Ovary (tissue), 9 donors: Measurements from ENCODE around the gene CTNNA3. TPM values are rescaled to one million over a fixed set of nuclear protein-coding genes. Genes with fewer than 3 reads are reported as not detected.

ENCODE experiments used
- DNase-seq, 5 donors: peaks; one replicate each; pipeline ENCODE4 v3.0.0-alpha.2; 2019 to 2020
- H3K27ac ChIP-seq, 2 donors: fragments of 200-600 bp; one replicate each; pipeline versions ENCODE4 v1.5.1 to v1.8.0; 2019 to 2022
- H3K27me3 ChIP-seq: fragments of 200-600 bp; one replicate; pipeline ENCODE4 v1.8.0; 2022
- H3K36me3 ChIP-seq: fragments of 200-600 bp; sonication (generic); one replicate; pipeline ENCODE4 v1.5.1; 2019
- H3K4me1 ChIP-seq: one replicate; pipeline ENCODE4 v1.8.1; 2013; ENCODE audit warnings: mild to moderate bottlenecking, moderate library complexity; ENCODE audit not compliant: insufficient read depth
- H3K4me3 ChIP-seq: fragments of 200-600 bp; sonication (generic); one replicate; pipeline ENCODE4 v1.5.1; 2017
- H3K9me3 ChIP-seq, 2 donors: fragments of 200-600 bp in 1 of 2; sonication (generic) in 1 of 2; one replicate each; pipeline versions ENCODE4 v1.5.1 to v1.8.1; 2013 to 2019; ENCODE audit warnings: mild to moderate bottlenecking in 1 of 2, moderate library complexity in 1 of 2
- EP300 ChIP-seq: sonication (generic); formaldehyde crosslinking; IDR thresholded peaks from one replicate; pipeline ENCODE4 v1.6.1; 2017; ENCODE audit warnings: antibody characterized with exemption
- POLR2A ChIP-seq: fragments of 450-650 bp; IDR thresholded peaks from one replicate; pipeline ENCODE4 v1.6.1; 2017; ENCODE audit warnings: antibody characterized with exemption, mild to moderate bottlenecking, moderate library complexity
- whole genome bisulfite sequencing, 3 donors: extraction: QIAGEN DNeasy Blood & Tissue Kit in 1 of 3; methylation state at CpG; one replicate each; pipeline versions ENCODE4 v1.1.5 to v1.1.7; 2013 to 2017; 5-methylcytosine and 5-hydroxymethylcytosine counted together
- intact Hi-C, 4 donors: fragments of 100-400 bp; cut with DNase I; formaldehyde crosslinking; loops; one replicate each; pipeline versions ENCODE4 v1.11.0 to v1.15.1; 2022 to 2023
- polyA plus RNA-seq, 2 donors: library from polyadenylated mRNA; stranded (reverse); fragments of 200-250 nt in 1 of 2; fragments of 350-450 nt in 1 of 2; fragmentation: Illumina TruSeq in 1 of 2; extraction: RNeasy Lipid Tissue Mini Kit (QIAGEN cat#74804) in 1 of 2; gene quantifications; one replicate each; pipeline ENCODE4 v1.2.3, GENCODE V29; 2013 to 2014
- total RNA-seq, 7 donors: library from RNA; depleted of rRNA in 2 of 7; stranded (reverse); fragments of >200 nt in 2 of 7; fragmentation: NEBNext Ultra II Directional in 3 of 7; extraction: Animal tissue kit (Norgen Biotek cat#: 25700) in 3 of 7; gene quantifications; one replicate each; pipeline versions ENCODE4 v1.1.0 to v1.2.4, GENCODE V29; 2016 to 2023
- TF ChIP-seq, protein P1 (sequence below), 3 donors: fragments of 450-650 bp in 2 of 3; fragments of 200-600 bp in 1 of 3; IDR thresholded peaks; one replicate each; pipeline versions ENCODE4 v1.5.1 to v1.8.0; 2016 to 2022; ENCODE audit warnings: antibody characterized with exemption in 3 of 3, mild to moderate bottlenecking in 1 of 3
- donor health status: DM: no; HTN: no; CAD: no; lungs with moderate emphysema.
- donor health status: DM: no; HTN: no; CAD: no.
- donor health status: Bipolar disorder and iron deficiency.
- donor health status: DM: yes; HTN: yes; CAD: no.
- donor health status: DM: no; HTN: no; CAD: no.
- donor health status: DM: yes; HTN: yes; CAD: no.

Gene CTNNA3
- total and polyA plus RNA-seq, 9 donors: 1.9 to 9.7 (median 4.0) TPM

GRCh38 chr10:66786709-66787108, 909.3 kb downstream of the CTNNA3 start:
- intact Hi-C loops: no loop called here
- WGBS, 3 donors: 98 to 100% (median 98%) methylated on average over 1 of the region's 1 CpG
- H3K4me3 ChIP-seq: no peak overlapping the region
- no peaks in the 10 kb centered on the region for H3K9me3 ChIP-seq
- H3K27me3 ChIP-seq: no peaks in the 10 kb centered on the region
- H3K27ac ChIP-seq: no peak overlapping the region
- no peak for DNase-seq
- no peaks in the 10 kb centered on the region for H3K36me3 ChIP-seq
- no peaks in the 10 kb centered on the region for H3K4me1 ChIP-seq
- TF ChIP-seq EP300: no peak

DNA sequence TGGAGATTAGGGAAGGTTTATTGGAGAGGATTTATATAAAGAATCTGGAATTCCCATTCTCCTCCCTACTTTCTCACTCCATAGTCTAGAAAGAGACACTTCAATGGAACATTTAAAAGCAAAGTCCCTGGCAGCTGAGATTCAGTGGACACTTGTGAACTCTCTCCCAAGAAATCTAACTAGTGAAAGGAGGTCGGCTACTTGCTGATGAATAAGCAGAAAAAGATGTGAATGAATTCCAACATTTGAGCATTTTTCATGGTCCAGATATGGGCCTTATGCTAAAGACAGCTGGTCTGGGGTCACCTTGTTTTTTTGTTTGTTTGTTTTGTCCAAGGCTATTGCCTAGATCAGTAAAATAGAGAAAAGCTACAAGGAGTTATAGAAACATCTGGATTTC, 911.2 kb downstream of the CTNNA3 start:
- WGBS, 3 donors: 22 to 31% (median 31%) methylated on average over 1 of the region's 1 CpG
- Histone ChIP-seq H3K4me1 (no peaks in the 10 kb centered on the region), H3K9me3 (no peaks in the 10 kb centered on the region), H3K4me3 (no peak overlapping the region), H3K27ac (no peak overlapping the region), H3K27me3 (no peaks in the 10 kb centered on the region), H3K36me3 (no peaks in the 10 kb centered on the region)
- no peak for DNase-seq
- no peak for TF ChIP-seq POLR2A
- TF ChIP-seq, protein P1, sequence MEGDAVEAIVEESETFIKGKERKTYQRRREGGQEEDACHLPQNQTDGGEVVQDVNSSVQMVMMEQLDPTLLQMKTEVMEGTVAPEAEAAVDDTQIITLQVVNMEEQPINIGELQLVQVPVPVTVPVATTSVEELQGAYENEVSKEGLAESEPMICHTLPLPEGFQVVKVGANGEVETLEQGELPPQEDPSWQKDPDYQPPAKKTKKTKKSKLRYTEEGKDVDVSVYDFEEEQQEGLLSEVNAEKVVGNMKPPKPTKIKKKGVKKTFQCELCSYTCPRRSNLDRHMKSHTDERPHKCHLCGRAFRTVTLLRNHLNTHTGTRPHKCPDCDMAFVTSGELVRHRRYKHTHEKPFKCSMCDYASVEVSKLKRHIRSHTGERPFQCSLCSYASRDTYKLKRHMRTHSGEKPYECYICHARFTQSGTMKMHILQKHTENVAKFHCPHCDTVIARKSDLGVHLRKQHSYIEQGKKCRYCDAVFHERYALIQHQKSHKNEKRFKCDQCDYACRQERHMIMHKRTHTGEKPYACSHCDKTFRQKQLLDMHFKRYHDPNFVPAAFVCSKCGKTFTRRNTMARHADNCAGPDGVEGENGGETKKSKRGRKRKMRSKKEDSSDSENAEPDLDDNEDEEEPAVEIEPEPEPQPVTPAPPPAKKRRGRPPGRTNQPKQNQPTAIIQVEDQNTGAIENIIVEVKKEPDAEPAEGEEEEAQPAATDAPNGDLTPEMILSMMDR (IDR thresholded peaks at IDR 0.05): no peak
- TF ChIP-seq EP300: no peak
- intact Hi-C loops: no loop called here

DNA sequence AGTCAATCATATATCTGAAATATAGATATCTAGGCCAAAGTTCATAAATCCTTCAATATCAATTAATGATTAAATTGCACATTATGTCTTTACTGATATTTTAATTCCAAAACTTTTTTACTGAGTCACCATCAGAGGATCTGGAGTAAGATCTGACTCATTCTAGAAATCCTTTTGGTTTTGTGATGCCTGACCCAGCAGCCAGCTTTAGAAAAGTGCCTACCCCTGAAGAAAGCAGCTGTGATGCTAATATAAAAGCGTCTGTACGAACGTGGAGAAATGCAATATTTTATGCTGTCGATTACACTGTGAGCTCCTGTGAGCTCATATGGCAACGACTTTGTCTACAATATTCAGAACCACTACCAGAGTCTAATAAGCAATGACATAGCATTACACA, 912.7 kb downstream of the CTNNA3 start:
- Histone ChIP-seq H3K4me1 (no peaks in the 10 kb centered on the region), H3K27ac (no peak overlapping the region), H3K27me3 (no peaks in the 10 kb centered on the region), H3K4me3 (no peak overlapping the region), H3K36me3 (no peaks in the 10 kb centered on the region), H3K9me3 (no peaks in the 10 kb centered on the region)
- no peak for TF ChIP-seq EP300
- DNase-seq: no peak
- intact Hi-C loops: no loop called here
- 91 to 93% (median 92%) methylated on average over 5 of the region's 5 CpGs for WGBS, 3 donors

DNA sequence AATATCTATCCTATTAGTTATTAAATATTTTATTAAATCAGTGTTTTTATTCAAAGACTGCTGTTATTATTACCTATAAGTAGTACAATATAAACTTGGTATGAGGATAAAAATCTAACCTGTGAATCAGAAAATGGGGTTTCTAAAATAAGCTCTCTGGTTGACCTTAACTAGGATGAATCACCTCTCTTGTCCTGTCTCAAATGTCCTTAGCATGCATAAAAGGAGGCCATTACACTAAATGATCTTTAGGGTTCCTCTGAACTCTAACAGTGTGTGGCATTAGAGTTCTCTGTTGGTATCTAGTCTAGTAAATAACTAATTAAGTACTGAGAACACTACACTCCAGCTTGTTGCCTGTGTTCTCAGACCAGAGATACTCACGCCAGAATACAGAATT, 913.2 kb downstream of the CTNNA3 start:
- Histone ChIP-seq H3K36me3 (no peaks in the 10 kb centered on the region), H3K27ac (no peak overlapping the region), H3K4me1 (no peaks in the 10 kb centered on the region), H3K27me3 (no peaks in the 10 kb centered on the region), H3K9me3 (no peaks in the 10 kb centered on the region), H3K4me3 (no peak overlapping the region)
- intact Hi-C loops: no loop called here
- WGBS, 3 donors: 93 to 94% (median 94%) methylated on average over 1 of the region's 1 CpG
- TF ChIP-seq EP300: no peak
- TF ChIP-seq, protein P1 (IDR thresholded peaks at IDR 0.05): no peak
- no peak for TF ChIP-seq POLR2A
- DNase-seq: no peak

DNA sequence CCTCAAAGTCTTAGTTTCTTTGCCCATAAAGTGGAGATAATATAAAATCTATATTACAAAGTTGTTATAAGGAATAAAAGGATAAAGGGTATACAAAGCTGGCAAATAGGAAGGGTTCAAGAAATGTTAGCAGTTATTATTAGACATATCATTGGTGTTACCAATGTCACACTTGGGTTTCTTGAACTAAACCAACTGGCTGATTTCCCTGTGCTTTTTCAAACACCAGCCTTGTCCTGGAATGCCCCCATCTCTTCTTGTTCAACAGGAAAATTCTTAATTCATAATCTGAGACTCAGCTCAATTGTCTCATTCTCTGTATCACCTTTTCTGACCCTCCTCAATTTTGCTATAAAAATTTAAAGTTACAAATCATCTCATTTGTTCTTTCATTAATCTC, 913.9 kb downstream of the CTNNA3 start:
- no peak for DNase-seq
- Histone ChIP-seq H3K4me3 (no peak overlapping the region), H3K27me3 (no peaks in the 10 kb centered on the region), H3K27ac (no peak overlapping the region), H3K36me3 (no peaks in the 10 kb centered on the region), H3K4me1 (no peaks in the 10 kb centered on the region), H3K9me3 (no peaks in the 10 kb centered on the region)
- TF ChIP-seq EP300 (no peak), POLR2A (no peak)
- TF ChIP-seq, protein P1 (IDR thresholded peaks at IDR 0.05): no peak
- intact Hi-C loops: no loop called here

DNA sequence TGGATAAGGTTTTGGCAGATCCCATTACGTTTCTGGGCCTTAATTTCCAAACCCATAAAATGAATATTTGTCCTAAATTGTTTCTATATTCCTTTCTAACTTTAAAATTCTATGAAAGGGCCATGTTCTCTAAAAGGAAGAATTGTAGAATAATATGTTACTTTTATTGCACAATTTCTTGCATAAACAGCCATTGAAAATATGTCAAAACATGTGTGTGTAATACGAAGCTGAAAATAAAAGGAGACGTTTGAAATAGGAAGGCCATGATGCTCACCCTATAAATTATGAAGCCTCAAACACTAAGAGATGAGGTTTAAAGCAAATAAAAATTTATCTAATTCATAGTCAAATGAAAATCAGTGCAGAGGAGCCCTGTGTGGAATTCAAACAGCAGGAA, 915.2 kb downstream of the CTNNA3 start:
- intact Hi-C loops: no loop called here
- Histone ChIP-seq H3K27me3 (no peaks in the 10 kb centered on the region), H3K36me3 (no peaks in the 10 kb centered on the region), H3K27ac (no peak overlapping the region), H3K4me3 (no peak overlapping the region), H3K4me1 (no peaks in the 10 kb centered on the region), H3K9me3 (no peaks in the 10 kb centered on the region)
- 54 to 65% (median 58%) methylated on average over 3 of the region's 3 CpGs for WGBS, 3 donors
- no peak for TF ChIP-seq EP300
- TF ChIP-seq, protein P1 (IDR thresholded peaks at IDR 0.05): no peak
- TF ChIP-seq POLR2A: no peak
- no peak for DNase-seq
